GM12878 (cell line): ENCODE measurements around the gene DLG1. TPM values are rescaled to one million over a fixed set of nuclear protein-coding genes. Genes with fewer than 3 reads are reported as not detected.

Experiments used
- ATAC-seq: fragments of 200-7000 bp; cut with Tn5 transposase; 3 replicates; pipeline ENCODE4 v1.9.1; 2020; ENCODE audit warnings: mild to moderate bottlenecking, moderate library complexity
- BruUV-seq: library from RNA; stranded (reverse); fragments of 400-500 nt; replicated peaks from 2 replicates; lab custom pipeline; 2021; lab: Mats Ljungman, UMichigan
- CTCF ChIA-PET: fragments of 300-600 bp; sonication (Branson Sonifier 250); formaldehyde crosslinking; extraction: SDS; loops from one replicate; lab custom pipeline; 2021; ENCODE audit warnings: inconsistent platforms; lab: Yijun Ruan, JAX
- POLR2A ChIA-PET: fragments of 350-600 bp; formaldehyde crosslinking; extraction: SDS; loops from one replicate; lab custom pipeline; 2021; ENCODE audit warnings: inconsistent platforms; lab: Charles Lee
- RAD21 ChIA-PET: fragments of 300-600 bp; sonication (Branson Sonifier 250); formaldehyde crosslinking; loops from one replicate; lab custom pipeline; 2023; ENCODE audit warnings: antibody characterized with exemption; ENCODE audit not compliant: unreplicated experiment; lab: Charles Lee
- SMC1A ChIA-PET: fragments of 300-600 bp; sonication (Branson Sonifier 250); formaldehyde crosslinking; loops from one replicate; lab custom pipeline; 2023; ENCODE audit not compliant: unreplicated experiment, uncharacterized antibody; lab: Charles Lee
- DNase-seq: peaks from one replicate; pipeline ENCODE4 v3.0.0-alpha.2; 2011; ENCODE audit warnings: low read depth, low spot score
- FAIRE-seq: peaks from 3 replicates; lab custom pipeline; 2011; peaks lifted over from hg19 to GRCh38; lab: Jason Lieb, UNC
- H2AFZ ChIP-seq: 2 replicates; pipeline ENCODE4 v1.6.0; 2011; ENCODE audit warnings: low read depth, low read length, control low read depth; ENCODE audit not compliant: control insufficient read depth
- H3K27ac ChIP-seq: 2 replicates; pipeline ENCODE4 v1.5.1; 2011; ENCODE audit warnings: control low read depth; ENCODE audit not compliant: control insufficient read depth, insufficient read depth
- H3K27me3 ChIP-seq, 2 experiments: replicated peaks in 1 of 2; 2 replicates each; pipeline versions ENCODE4 v1.6.0 to v1.6.1; 2011; ENCODE audit warnings: low read length in 1 of 2; ENCODE audit not compliant: control insufficient read depth in 2 of 2, insufficient read depth in 2 of 2
- H3K36me3 ChIP-seq, 2 experiments: 2 replicates each; pipeline ENCODE4 v1.5.1; 2011; ENCODE audit warnings: low read length in 1 of 2; ENCODE audit not compliant: control insufficient read depth in 2 of 2, insufficient read depth in 2 of 2
- H3K4me1 ChIP-seq: 2 replicates; pipeline ENCODE4 v1.6.1; 2011; ENCODE audit warnings: mild to moderate bottlenecking, low read length, moderate library complexity, mixed read lengths; ENCODE audit not compliant: control insufficient read depth, insufficient read depth
- H3K4me2 ChIP-seq: 2 replicates; pipeline ENCODE4 v1.6.0; 2011; ENCODE audit warnings: control low read depth; ENCODE audit not compliant: control insufficient read depth, insufficient read depth
- H3K4me3 ChIP-seq: fragments of 200-600 bp; sonication (generic); 2 replicates; pipeline ENCODE4 v1.5.1; 2016
- H3K79me2 ChIP-seq: 2 replicates; pipeline ENCODE4 v1.6.0; 2011; ENCODE audit warnings: low read length; ENCODE audit not compliant: control insufficient read depth, insufficient read depth
- H3K9ac ChIP-seq: 2 replicates; pipeline ENCODE4 v1.8.0; 2011; ENCODE audit warnings: low read length, control low read depth, mixed read lengths; ENCODE audit not compliant: control insufficient read depth, insufficient read depth
- H3K9me3 ChIP-seq: replicated peaks from 3 replicates; pipeline ENCODE4 v1.5.1; 2011; ENCODE audit warnings: mild to moderate bottlenecking, low read length; ENCODE audit not compliant: control insufficient read depth, insufficient read depth
- H4K20me1 ChIP-seq: 2 replicates; pipeline ENCODE4 v1.6.0; 2011; ENCODE audit not compliant: control insufficient read depth, insufficient read depth
- HSF1 ChIP-seq: fragments of 150-350 bp; IDR thresholded peaks from 2 replicates; pipeline ENCODE4 v1.6.1; 2014; ENCODE audit warnings: mild to moderate bottlenecking, low read depth, low read length
- KAT2A ChIP-seq: conservative IDR thresholded peaks from 2 replicates; pipeline ENCODE4 v1.6.1; 2011; ENCODE audit warnings: low read depth, low read length; ENCODE audit not compliant: control insufficient read depth
- MEF2A ChIP-seq: IDR thresholded peaks from 2 replicates; pipeline ENCODE4 v1.6.1; 2011; ENCODE audit warnings: low read depth, mild to moderate bottlenecking, low read length, moderate library complexity; ENCODE audit not compliant: insufficient read depth
- MEF2B ChIP-seq: fragments of 450-650 bp; IDR thresholded peaks from 2 replicates; pipeline ENCODE4 v1.6.1; 2018; ENCODE audit warnings: mild to moderate bottlenecking, moderate library complexity; ENCODE audit not compliant: partially characterized antibody, poor library complexity, severe bottlenecking
- NFYB ChIP-seq: IDR thresholded peaks from 2 replicates; pipeline ENCODE4 v1.6.1; 2011; ENCODE audit warnings: low read depth, mild to moderate bottlenecking, low read length, improper control_type of control experiment, moderate library complexity; ENCODE audit not compliant: insufficient read depth
- RAD21 ChIP-seq: IDR thresholded peaks from 2 replicates; pipeline ENCODE4 v1.6.1; 2011; ENCODE audit warnings: mild to moderate bottlenecking, low read depth, low read length, moderate library complexity; ENCODE audit not compliant: insufficient read depth
- SUPT20H ChIP-seq: IDR thresholded peaks from 2 replicates; pipeline ENCODE4 v1.6.1; 2011; ENCODE audit warnings: low read depth, mild to moderate bottlenecking, low read length, moderate library complexity, borderline replicate concordance; ENCODE audit not compliant: control insufficient read depth
- SUZ12 ChIP-seq: fragments of 200-600 bp; sonication (generic); IDR thresholded peaks from one replicate; pipeline ENCODE4 v1.6.1; 2018; ENCODE audit warnings: antibody characterized with exemption, mild to moderate bottlenecking; ENCODE audit not compliant: unreplicated experiment
- WGBS: methylation state at CpG from one replicate; pipeline ENCODE4 v1.1.6; 2016; ENCODE audit warnings: low lambda C conversion rate; ENCODE audit not compliant: insufficient replicate concordance, insufficient coverage; ENCODE audit errors: missing lambda C conversion rate; 5-methylcytosine and 5-hydroxymethylcytosine counted together
- in situ Hi-C: fragments of 300-500 bp; cut with MboI; formaldehyde crosslinking; loops from 9 replicates; pipeline ENCODE4 v1.14.3; 2018; ENCODE audit warnings: mixed read lengths
- intact Hi-C: fragments of 100-400 bp; cut with micrococcal nuclease; formaldehyde crosslinking; loops from one replicate; pipeline ENCODE4 v1.14.2; 2022; ENCODE audit not compliant: unreplicated experiment
- polyA plus RNA-seq, 11 experiments: library from polyadenylated mRNA; depleted of rRNA in 4 of 11; unstranded in 6 of 11; stranded (reverse) in 5 of 11; fragments of >200 nt; fragmentation: Nextera tagmentation in 4 of 11; fragmentation: Illumina TruSeq in 1 of 11; extraction: Ambion mirVana in 4 of 11; extraction: Trizol in 1 of 11; gene quantifications; 1 replicate in 1 of 11; 2 replicates in 10 of 11; pipeline versions ENCODE4 v1.2.1 to v1.2.3, GENCODE V29; 2011 to 2016; ENCODE audit warnings: inconsistent platforms in 2 of 11, missing spikeins in 2 of 11, low read depth in 1 of 11
- total RNA-seq, 4 experiments: library from RNA; depleted of rRNA in 3 of 4; stranded (reverse); fragments of >200 nt in 3 of 4; fragmentation: Illumina TruSeq in 1 of 4; extraction: Trizol in 1 of 4; gene quantifications; 2 replicates each; pipeline versions ENCODE4 v1.2.1 to v1.2.3, GENCODE V29; 2013 to 2021

The DLG1 gene
- total and polyA plus RNA-seq, 10 of the 15 experiments (the other 5 are each of a cell fraction or from before 2014, with no cell fraction given), result 9.2 to 63.1 (median 40.1) TPM

GRCh38 chr3:197017003-197017402 is 281.4 kb downstream of the DLG1 start:
- Histone ChIP-seq H3K36me3 (no peaks in the 10 kb centered on the region), H3K4me1 (no peaks in the 10 kb centered on the region), H3K27me3 (no peaks in the 10 kb centered on the region), H3K4me2 (no peak overlapping the region), H3K79me2 (no peaks in the 10 kb centered on the region), H4K20me1 (no peaks in the 10 kb centered on the region), H3K4me3 (no peak overlapping the region), H3K27ac (no peak overlapping the region), H3K9ac (no peak overlapping the region), H2AFZ (no peak overlapping the region), H3K9me3 (no peaks in the 10 kb centered on the region)
- in situ Hi-C loops (no loop called here), intact Hi-C loops (no loop called here)
- FAIRE-seq (no peak), ATAC-seq (no peak), DNase-seq (no peak)
- no peak for TF ChIP-seq KAT2A
- TF ChIP-seq HSF1, result no peak
- no peak for TF ChIP-seq MEF2B
- TF ChIP-seq NFYB, result no peak
- TF ChIP-seq RAD21, result no peak
- TF ChIP-seq SUPT20H, result no peak
- no peak for TF ChIP-seq MEF2A
- no peak for TF ChIP-seq SUZ12
- CTCF ChIA-PET, result interaction anchor here (0.8 kb wide), 1 partner anchor 240 kb away, joined by 3 read pairs; no protein-coding TSS in a partner anchor
- RAD21 ChIA-PET, result no interaction called here
- no TSS peak for BruUV-seq
- POLR2A ChIA-PET, result interaction anchor here (1.1 kb wide), 1 partner anchor 8 kb away, joined by 3 read pairs; no protein-coding TSS in a partner anchor
- SMC1A ChIA-PET, result no interaction called here
- 84% methylated on average over 18 of the region's 18 CpGs for WGBS
